DMS79 (cell line): ENCODE results near the gene ATP4B.

ENCODE experiments used
- DNase-seq: peaks from one replicate; lab custom pipeline; 2025; lab: John Stamatoyannopoulos, UW

Gene ATP4B

GRCh38 chr13:113641426-113641825 is 16.6 kb downstream of the ATP4B start:
- no peak for DNase-seq

GRCh38 chr13:113639616-113640262 is 18.3 kb downstream of the ATP4B start:
- DNase-seq: no peak

GRCh38 chr13:113638806-113639205 is 19.2 kb downstream of the ATP4B start:
- no peak for DNase-seq

- DNase-seq: no peak
Measured at GRCh38 chr13:113638173-113638746, 19.7 kb downstream of the ATP4B start.

GRCh38 chr13:113637262-113638160 is 20.5 kb downstream of the ATP4B start:
- no peak for DNase-seq

GRCh38 chr13:113636266-113636963 is 21.6 kb downstream of the ATP4B start:
- no peak for DNase-seq

- DNase-seq: no peak
Measured at GRCh38 chr13:113635709-113636108, 22.3 kb downstream of the ATP4B start.

GRCh38 chr13:113635048-113635420 is 23.0 kb downstream of the ATP4B start:
- DNase-seq: no peak

GRCh38 chr13:113634279-113635047 is 23.5 kb downstream of the ATP4B start:
- no peak for DNase-seq

GRCh38 chr13:113633485-113633873 is 24.5 kb downstream of the ATP4B start:
- DNase-seq: no peak

- DNase-seq: no peak
Measured at GRCh38 chr13:113632706-113633484, 25.1 kb downstream of the ATP4B start.

- DNase-seq: no peak
Measured at GRCh38 chr13:113631341-113632095, 26.5 kb downstream of the ATP4B start.

GRCh38 chr13:113630804-113631203 is 27.2 kb downstream of the ATP4B start:
- no peak for DNase-seq

GRCh38 chr13:113630296-113630695 is 27.7 kb downstream of the ATP4B start:
- DNase-seq: no peak

- no peak for DNase-seq
Measured at GRCh38 chr13:113629866-113630265, 28.1 kb downstream of the ATP4B start.

GRCh38 chr13:113628291-113629270 is 29.4 kb downstream of the ATP4B start:
- no peak for DNase-seq

- no peak for DNase-seq
Measured at GRCh38 chr13:113627136-113627535, 30.9 kb downstream of the ATP4B start.

GRCh38 chr13:113625965-113626721 is 31.9 kb downstream of the ATP4B start:
- DNase-seq: no peak
